GM18499 (cell line): ENCODE results near the gene MORN3.

Experiments
- ATAC-seq: cut with Tn5 transposase; IDR thresholded peaks from one replicate; pipeline ENCODE4 v1.9.1; 2021; ENCODE audit warnings: moderate number of reproducible peaks; ENCODE audit not compliant: insufficient read depth, unreplicated experiment

MORN3 gene

DNA sequence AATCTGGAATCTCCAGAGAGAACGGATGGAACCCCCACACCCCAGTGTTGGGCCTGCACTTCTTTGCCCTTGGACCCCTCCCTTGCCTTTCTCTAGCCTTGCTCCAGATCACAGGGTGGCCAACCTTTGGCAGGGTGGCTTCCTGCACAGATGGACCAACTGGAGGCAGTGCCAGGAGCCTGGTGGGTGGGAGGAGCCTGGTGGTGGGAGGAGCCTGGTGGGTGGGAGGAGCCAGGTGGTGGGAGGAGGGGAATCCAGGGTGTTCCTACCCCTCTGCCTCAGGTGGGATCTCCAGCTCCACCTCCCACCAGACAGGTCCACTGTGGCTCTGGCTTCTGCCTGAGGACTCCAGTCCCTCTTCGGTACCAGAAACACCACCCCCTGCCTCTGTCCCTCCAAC is 58.1 kb downstream of the MORN3 start:
- ATAC-seq: no peak

DNA sequence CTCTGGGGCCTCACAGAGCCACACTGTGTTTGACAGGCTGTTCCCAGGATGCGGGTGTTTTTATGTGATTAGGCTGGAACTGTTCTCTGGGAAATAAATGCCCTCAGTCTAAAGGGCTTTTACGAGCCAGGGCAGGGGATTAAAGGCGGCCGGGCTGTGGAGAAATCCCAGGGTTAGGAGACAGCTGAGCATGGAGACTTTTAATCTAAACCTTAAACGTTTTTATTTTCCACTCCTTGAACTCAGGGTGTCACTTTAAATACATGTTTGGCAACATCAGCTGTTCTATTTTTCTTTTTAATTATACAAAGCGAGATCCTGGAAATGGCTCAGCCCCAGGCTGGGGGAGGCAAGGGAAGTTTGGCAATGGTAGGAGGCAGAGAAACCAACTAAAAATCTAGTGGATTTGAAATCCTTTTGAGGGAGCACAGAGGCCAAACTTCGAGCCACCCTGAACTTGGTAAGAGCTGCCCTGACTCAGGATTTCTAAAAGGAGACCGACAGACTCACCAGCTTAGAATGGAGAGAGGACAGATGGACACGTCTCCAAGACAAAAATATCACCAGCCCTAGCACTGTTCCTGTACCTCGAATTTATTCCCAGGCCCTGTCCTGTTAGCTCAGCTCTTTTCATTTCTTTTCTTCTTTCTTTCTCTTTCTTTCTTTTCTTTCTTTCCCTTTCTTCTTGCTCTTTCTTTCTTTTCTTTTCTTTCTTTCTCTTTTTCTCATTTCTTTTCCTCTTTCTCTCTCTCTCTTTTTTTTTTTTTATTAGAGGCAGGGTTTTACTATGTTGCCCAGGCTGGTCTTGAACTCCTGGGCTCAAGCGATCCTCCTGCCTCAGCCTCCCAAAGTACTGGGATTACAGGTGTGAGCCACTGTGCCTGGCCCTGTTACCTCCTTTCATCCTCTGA is 59.0 kb downstream of the MORN3 start:
- no peak for ATAC-seq

DNA sequence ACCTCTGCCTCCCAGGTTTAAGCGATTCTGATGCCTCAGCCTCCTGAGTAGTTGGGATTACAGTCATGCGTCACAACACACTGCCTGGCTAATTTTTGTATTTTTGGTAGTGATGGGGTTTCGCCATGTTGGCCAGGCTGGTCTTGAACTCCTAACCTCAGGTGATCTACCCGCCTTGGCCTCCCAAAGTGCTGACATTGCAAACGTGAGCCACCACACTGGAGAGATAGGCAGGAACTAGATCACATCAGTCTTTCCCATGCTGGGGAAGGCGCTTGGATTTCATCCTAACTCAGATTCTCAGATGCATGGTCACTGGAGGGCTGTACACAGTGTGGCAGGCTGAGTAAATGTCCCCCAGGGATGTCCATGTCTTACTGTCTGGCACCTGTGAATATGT is 61.2 kb downstream of the MORN3 start:
- no peak for ATAC-seq

DNA sequence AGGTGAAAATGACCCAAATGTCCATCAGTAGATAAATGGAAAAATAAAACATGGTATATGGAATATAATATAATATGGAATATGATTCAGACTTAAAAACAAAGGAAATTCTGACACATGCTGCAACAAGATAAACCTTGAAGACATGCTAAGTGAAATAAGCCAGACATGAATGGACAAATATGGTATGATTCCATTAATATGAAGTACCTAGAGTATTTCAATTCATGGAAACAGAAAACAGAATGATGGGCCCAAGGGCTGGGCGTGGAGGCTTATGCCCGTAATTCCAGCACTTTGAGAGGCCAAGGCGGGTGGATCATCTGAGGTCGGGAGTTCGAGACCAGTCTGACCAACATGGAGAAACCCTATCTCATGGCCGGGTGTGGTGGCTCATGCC is 65.9 kb downstream of the MORN3 start:
- ATAC-seq: no peak

DNA sequence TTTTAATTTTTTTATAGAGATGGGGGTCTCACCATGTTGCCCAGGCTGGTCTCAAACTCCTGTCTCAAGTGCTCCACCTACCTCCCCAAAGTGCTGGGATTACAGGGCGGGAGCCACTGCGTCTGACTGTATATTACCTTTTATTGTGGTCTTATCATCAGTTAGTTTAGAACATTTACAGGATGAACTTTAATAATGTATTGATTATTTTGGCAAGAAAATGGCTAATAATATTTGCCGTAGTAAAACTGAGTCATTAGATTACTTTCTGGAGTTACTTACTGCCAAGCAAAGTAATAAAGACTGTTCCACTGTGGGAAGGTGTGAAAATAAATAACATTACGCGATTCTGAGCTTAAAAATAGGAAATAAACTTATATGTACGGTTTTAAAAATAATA is 66.7 kb downstream of the MORN3 start:
- ATAC-seq: no peak

DNA sequence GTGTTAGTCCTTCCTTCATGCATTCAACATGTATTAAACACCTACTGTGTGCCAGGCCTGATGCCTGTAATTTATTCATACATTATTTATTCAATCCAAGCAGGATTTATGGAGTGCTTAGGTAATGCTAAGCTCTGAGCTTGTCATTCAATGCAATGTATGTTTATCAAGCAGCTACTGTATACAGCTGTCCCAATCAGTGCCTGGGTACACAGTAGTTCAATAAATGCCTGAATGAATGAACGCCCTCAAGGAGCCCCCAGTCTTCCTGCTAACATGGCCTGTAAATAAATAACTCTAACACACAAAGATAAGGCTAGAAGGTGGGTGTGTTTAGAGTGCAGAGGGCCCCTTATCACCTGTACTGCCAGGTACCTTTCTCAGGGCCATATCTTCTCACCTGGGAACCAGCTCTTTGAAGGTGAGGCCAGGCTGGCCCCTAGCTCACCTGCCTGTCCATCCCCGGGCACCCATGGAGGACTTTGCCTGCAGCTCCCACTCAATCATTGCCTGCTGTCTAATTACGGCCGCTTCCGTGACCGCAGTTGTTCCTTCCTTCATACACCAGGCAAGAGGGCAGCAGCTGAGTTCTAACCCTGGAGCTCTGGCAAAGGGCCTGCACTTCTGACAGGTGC is 68.6 kb downstream of the MORN3 start:
- ATAC-seq: no peak
